Upper lobe of right lung (tissue), 1 donor: Measurements from ENCODE around the gene MBD3L3. TPM values are rescaled to one million over a fixed set of nuclear protein-coding genes. Genes with fewer than 3 reads are reported as not detected.
"Not testable (repeated sequence)": the region's sequence is repeated elsewhere in the genome, so short reads cannot be mapped to it uniquely, and the experiment has no call there.

Experiments used
- ATAC-seq: fragments of 200-7000 bp; cut with Tn5 transposase; one replicate; pipeline ENCODE4 v1.9.1; 2020; ENCODE audit warnings: mild to moderate bottlenecking, moderate library complexity
- DNase-seq: peaks from one replicate; pipeline ENCODE4 v3.0.0-alpha.2; 2020
- H3K27ac ChIP-seq: fragments of 200-600 bp; one replicate; pipeline ENCODE4 v1.8.0; 2022
- H3K27me3 ChIP-seq: fragments of 200-600 bp; one replicate; pipeline ENCODE4 v1.8.0; 2022; ENCODE audit warnings: mild to moderate bottlenecking
- H3K36me3 ChIP-seq: fragments of 200-600 bp; one replicate; pipeline ENCODE4 v1.8.0; 2022
- H3K4me1 ChIP-seq: fragments of 200-600 bp; one replicate; pipeline ENCODE4 v1.8.0; 2022
- H3K4me3 ChIP-seq: fragments of 200-600 bp; one replicate; pipeline ENCODE4 v1.8.0; 2022; ENCODE audit warnings: mild to moderate bottlenecking
- H3K9me3 ChIP-seq: fragments of 200-600 bp; one replicate; pipeline ENCODE4 v1.8.0; 2022
- CTCF ChIP-seq: fragments of 200-600 bp; IDR thresholded peaks from one replicate; pipeline ENCODE4 v1.8.0; 2022; ENCODE audit warnings: antibody characterized with exemption
- intact Hi-C: fragments of 100-400 bp; cut with DNase I; formaldehyde crosslinking; loops from one replicate; pipeline ENCODE4 v1.11.0; 2022
- long read RNA-seq: library from polyadenylated mRNA; unstranded; transcript quantifications from one replicate; pipeline ENCODE4 v2.0.0, GENCODE V29; 2021
- total RNA-seq: library from RNA; stranded (reverse); fragmentation: NEBNext Ultra II Directional; extraction: Animal tissue kit (Norgen Biotek cat#: 25700); gene quantifications from one replicate; pipeline ENCODE4 v1.2.1, GENCODE V29; 2021
- donor health status: DM: no; HTN: yes; CAD: no; lungs with severe emphysema.

The MBD3L3 gene
- not detected for total RNA-seq
- long read RNA-seq: 0 reads

GRCh38 chr19:7058576-7058975 lies at the start of gene MBD3L3:
TSS of gene MBD3L3 (minus strand) at chr19:7058676. CDS start at chr19:7058605, 71 bp downstream.
- H3K4me3 ChIP-seq, H3K27me3 ChIP-seq, H3K36me3 ChIP-seq, ATAC-seq, H3K4me1 ChIP-seq, H3K27ac ChIP-seq, DNase-seq, H3K9me3 ChIP-seq, intact Hi-C loops: not testable (repeated sequence)

- Histone ChIP-seq H3K36me3 (no peaks in the 10 kb centered on the region), H3K27ac (no peak overlapping the region), H3K27me3 (no peaks in the 10 kb centered on the region), H3K4me1 (no peaks in the 10 kb centered on the region), H3K4me3 (no peak overlapping the region), H3K9me3 (no peaks in the 10 kb centered on the region)
- DNase-seq (no peak), ATAC-seq (no peak)
- TF ChIP-seq CTCF: no peak
- intact Hi-C loops: no loop called here
Observed at GRCh38 chr19:7106711-7107657, 48.5 kb upstream of the MBD3L3 start.

- Histone ChIP-seq H3K9me3 (no peaks in the 10 kb centered on the region), H3K27me3 (no peaks in the 10 kb centered on the region), H3K36me3 (no peaks in the 10 kb centered on the region), H3K4me3 (no peak overlapping the region), H3K27ac (no peak overlapping the region), H3K4me1 (no peaks in the 10 kb centered on the region)
- ATAC-seq (no peak), DNase-seq (no peak)
- no peak for TF ChIP-seq CTCF
- intact Hi-C loops: loop anchor here (5.0 kb wide), 1 partner anchor 237 kb away; no protein-coding TSS in a partner anchor
Observed at GRCh38 chr19:7104747-7105447, 46.4 kb upstream of the MBD3L3 start.

GRCh38 chr19:7101498-7102253 lies 43.2 kb upstream of the MBD3L3 start:
- H3K9me3 ChIP-seq: no peaks in the 10 kb centered on the region
- no peak overlapping the region for H3K27ac ChIP-seq
- no peak for TF ChIP-seq CTCF
- H3K4me1 ChIP-seq: no peaks in the 10 kb centered on the region
- DNase-seq: no peak
- H3K27me3 ChIP-seq: no peaks in the 10 kb centered on the region
- no peaks in the 10 kb centered on the region for H3K36me3 ChIP-seq
- intact Hi-C loops: loop anchor here (5.0 kb wide), 1 partner anchor 241 kb away; no protein-coding TSS in a partner anchor
- H3K4me3 ChIP-seq: no peak overlapping the region
- no peak for ATAC-seq

GRCh38 chr19:7099597-7099921 lies 41.1 kb upstream of the MBD3L3 start:
- Histone ChIP-seq H3K27me3 (no peaks in the 10 kb centered on the region), H3K4me3 (peak overlapping the region; percentile 66), H3K36me3 (no peaks in the 10 kb centered on the region), H3K9me3 (no peaks in the 10 kb centered on the region), H3K4me1 (no peaks in the 10 kb centered on the region), H3K27ac (peak overlapping the region; percentile 91)
- no peak for TF ChIP-seq CTCF
- ATAC-seq (no peak), DNase-seq (no peak)
- intact Hi-C loops: no loop called here
